ENCODE results near the gene SP1. TPM values are rescaled to one million over a fixed set of nuclear protein-coding genes. Genes with fewer than 3 reads are reported as not detected.
"Not testable (repeated sequence)": the region's sequence is repeated elsewhere in the genome, so short reads cannot be mapped to it uniquely, and the experiment has no call there.

Gene SP1
- total RNA-seq, 1 donor from 2014 or later = 23.7 TPM

GRCh38 chr12:53443955-53444354 lies 64.0 kb downstream of the SP1 start:
- no peaks in the 10 kb centered on the region for H3K27me3 ChIP-seq (ENCODE audit: control insufficient read depth, insufficient read depth, low read length)
- no peak for TF ChIP-seq CTCF (IDR thresholded peaks at IDR 0.05; ENCODE audit: insufficient read depth, low read length, severe bottlenecking)
- no peak for FAIRE-seq
- no peak for DNase-seq (ENCODE audit: low read depth)
- peaks cover 10% of the 10 kb centered on the region for H3K36me3 ChIP-seq (ENCODE audit: control insufficient read depth, insufficient read depth, low read length)
- no peak overlapping the region for H3K4me3 ChIP-seq (ENCODE audit: low read depth, low read length)

- H3K4me3 ChIP-seq (ENCODE audit: low read depth, low read length); H3K27me3 ChIP-seq (ENCODE audit: control insufficient read depth, insufficient read depth, low read length); FAIRE-seq; DNase-seq (ENCODE audit: low read depth); H3K36me3 ChIP-seq (ENCODE audit: control insufficient read depth, insufficient read depth, low read length): not testable (repeated sequence)
These were observed 64.8 kb downstream of the SP1 start for GRCh38 chr12:53444593-53445325.

- no peak for TF ChIP-seq CTCF (IDR thresholded peaks at IDR 0.05; ENCODE audit: insufficient read depth, low read length, severe bottlenecking)
- DNase-seq (ENCODE audit: low read depth) = no peak
- no peak overlapping the region for H3K4me3 ChIP-seq (ENCODE audit: low read depth, low read length)
- FAIRE-seq = no peak
- H3K36me3 ChIP-seq (ENCODE audit: control insufficient read depth, insufficient read depth, low read length) = peaks cover 11% of the 10 kb centered on the region
- no peaks in the 10 kb centered on the region for H3K27me3 ChIP-seq (ENCODE audit: control insufficient read depth, insufficient read depth, low read length)
These were observed 71.0 kb downstream of the SP1 start for GRCh38 chr12:53450936-53451335.

GRCh38 chr12:53451661-53452158 lies 71.7 kb downstream of the SP1 start, which contains the start of gene PCBP2:
PCBP2 (plus strand) TSS chr12:53452102; CDS start chr12:53454801, 2,699 bp downstream.
- Histone ChIP-seq H3K4me3 (ENCODE audit: low read depth, low read length) (peak within 1 kb of the TSS; percentile 84), H3K27me3 (ENCODE audit: control insufficient read depth, insufficient read depth, low read length) (no peaks in the 10 kb centered on the region), H3K36me3 (ENCODE audit: control insufficient read depth, insufficient read depth, low read length) (peaks cover 16% of the 10 kb centered on the region)
- TF ChIP-seq CTCF (IDR thresholded peaks at IDR 0.05; ENCODE audit: insufficient read depth, low read length, severe bottlenecking) = peak; percentile 86
- FAIRE-seq (no peak), DNase-seq (ENCODE audit: low read depth) (peak; percentile 97)

- Histone ChIP-seq H3K4me3 (ENCODE audit: low read depth, low read length) (peak overlapping the region; percentile 84), H3K36me3 (ENCODE audit: control insufficient read depth, insufficient read depth, low read length) (peaks cover 17% of the 10 kb centered on the region), H3K27me3 (ENCODE audit: control insufficient read depth, insufficient read depth, low read length) (no peaks in the 10 kb centered on the region)
- DNase-seq (ENCODE audit: low read depth) (peak; percentile 33), FAIRE-seq (no peak)
- TF ChIP-seq CTCF (IDR thresholded peaks at IDR 0.05; ENCODE audit: insufficient read depth, low read length, severe bottlenecking) = peak; percentile 36
These were observed 72.4 kb downstream of the SP1 start for GRCh38 chr12:53452159-53453077.
